ENCODE measurements around the gene ZNG1B.
"Not testable (repeated sequence)": the region's sequence is repeated elsewhere in the genome, so short reads cannot be mapped to it uniquely, and the experiment has no call there.

ZNG1B gene

GRCh38 chr2:113437508-113438465, at the start of gene ZNG1B:
Gene ZNG1B, plus strand, starts transcription at chr2:113437691. Its CDS starts 178 bp downstream, at chr2:113437869.
- DNase-seq (ENCODE audit: low read depth): not testable (repeated sequence)

- DNase-seq (ENCODE audit: low read depth): peak; percentile 69
These were observed 47.2 kb upstream of the ZNG1B start for GRCh38 chr2:113390124-113390849.

- DNase-seq (ENCODE audit: low read depth): no peak
These were observed 46.4 kb upstream of the ZNG1B start for GRCh38 chr2:113391073-113391472.

GRCh38 chr2:113406114-113406513, 31.4 kb upstream of the ZNG1B start:
- no peak for DNase-seq (ENCODE audit: low read depth)

- peak; percentile 5 for DNase-seq (ENCODE audit: low read depth)
These were observed 29.9 kb upstream of the ZNG1B start for GRCh38 chr2:113407446-113408099.

- DNase-seq (ENCODE audit: low read depth): not testable (repeated sequence)
These were observed 25.7 kb upstream of the ZNG1B start for GRCh38 chr2:113411725-113412352.

- not testable (repeated sequence) for DNase-seq (ENCODE audit: low read depth)
These were observed 24.7 kb upstream of the ZNG1B start for GRCh38 chr2:113412774-113413173.

- not testable (repeated sequence) for DNase-seq (ENCODE audit: low read depth)
These were observed 5.7 kb upstream of the ZNG1B start for GRCh38 chr2:113431773-113432172.

GRCh38 chr2:113433468-113433867, 4.0 kb upstream of the ZNG1B start:
- not testable (repeated sequence) for DNase-seq (ENCODE audit: low read depth)

- not testable (repeated sequence) for DNase-seq (ENCODE audit: low read depth)
These were observed 28.3 kb downstream of the ZNG1B start for GRCh38 chr2:113465770-113466169.

- DNase-seq (ENCODE audit: low read depth): not testable (repeated sequence)
These were observed 39.3 kb downstream of the ZNG1B start for GRCh38 chr2:113476688-113477368.

GRCh38 chr2:113496527-113496926, 59.0 kb downstream of the ZNG1B start:
- not testable (repeated sequence) for DNase-seq (ENCODE audit: low read depth)

GRCh38 chr2:113498365-113498764, 60.9 kb downstream of the ZNG1B start, which contains the start of gene FOXD4L1:
Gene FOXD4L1, plus strand, starts transcription at chr2:113498665. Its CDS starts 592 bp downstream, at chr2:113499257.
- DNase-seq (ENCODE audit: low read depth): not testable (repeated sequence)

- DNase-seq (ENCODE audit: low read depth): not testable (repeated sequence)
These were observed 61.8 kb downstream of the ZNG1B start for GRCh38 chr2:113499019-113499885.

- not testable (repeated sequence) for DNase-seq (ENCODE audit: low read depth)
These were observed 62.6 kb downstream of the ZNG1B start for GRCh38 chr2:113499886-113500722.

GRCh38 chr2:113500723-113501038, 63.2 kb downstream of the ZNG1B start:
- DNase-seq (ENCODE audit: low read depth): not testable (repeated sequence)

GRCh38 chr2:113502216-113503093, 65.0 kb downstream of the ZNG1B start:
- DNase-seq (ENCODE audit: low read depth): not testable (repeated sequence)

Data from HS-5 (cell line).